Measurements from ENCODE around the gene FOXP4.

The FOXP4 gene

DNA sequence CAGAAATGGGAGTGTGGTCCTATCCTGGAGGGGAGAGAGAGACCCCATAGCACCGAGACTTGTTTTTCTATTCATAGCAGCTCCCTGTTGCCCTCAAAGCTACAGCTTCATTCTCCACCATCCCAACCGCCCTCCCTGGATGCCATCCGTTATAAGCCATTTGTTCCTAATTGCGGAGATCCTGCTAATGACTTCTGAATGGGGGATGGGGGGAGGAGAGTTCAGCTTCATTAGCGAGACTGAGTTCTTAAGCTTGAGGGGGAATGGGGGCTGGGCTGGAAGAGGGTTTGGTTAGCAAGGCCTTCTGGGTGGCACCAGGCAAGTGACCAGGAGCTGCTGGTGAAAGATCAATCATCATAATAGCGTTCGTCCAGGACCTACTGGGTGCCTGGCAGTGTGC is 27.1 kb downstream of the FOXP4 start:
- no peaks in the 10 kb centered on the region for H3K36me3 ChIP-seq (ENCODE audit: insufficient read depth, low read length)
- H3K4me1 ChIP-seq (ENCODE audit: insufficient read depth, low read length): peaks cover 62% of the 10 kb centered on the region
- H3K9me3 ChIP-seq (ENCODE audit: control insufficient read depth, insufficient read depth, low read length): no peaks in the 10 kb centered on the region
- no peak overlapping the region for H3K9ac ChIP-seq (ENCODE audit: low read depth, low read length)

DNA sequence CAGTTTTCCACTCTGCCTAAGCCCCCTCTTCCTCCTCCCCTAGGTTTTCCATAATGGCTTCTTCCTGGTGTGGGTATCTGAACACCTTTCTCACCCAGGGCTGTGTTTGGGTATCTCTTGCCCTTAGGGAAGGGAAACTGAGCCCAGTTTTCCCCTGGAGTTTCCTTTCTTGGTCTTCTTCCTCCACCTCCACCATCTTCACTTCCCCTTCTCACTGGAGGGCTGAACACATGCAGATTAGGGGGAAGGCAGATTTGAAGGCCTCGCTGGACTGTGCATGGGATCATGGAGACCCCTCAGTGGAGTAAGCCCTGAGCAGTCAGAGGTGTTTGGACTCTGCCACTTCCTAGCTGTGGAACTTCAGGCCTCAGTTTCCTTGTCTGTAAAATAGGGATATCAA is 27.8 kb downstream of the FOXP4 start:
- Histone ChIP-seq H3K9me3 (ENCODE audit: control insufficient read depth, insufficient read depth, low read length) (no peaks in the 10 kb centered on the region), H3K4me1 (ENCODE audit: insufficient read depth, low read length) (peaks cover 60% of the 10 kb centered on the region), H3K36me3 (ENCODE audit: insufficient read depth, low read length) (no peaks in the 10 kb centered on the region), H3K9ac (ENCODE audit: low read depth, low read length) (no peak overlapping the region)

- no peaks in the 10 kb centered on the region for H3K36me3 ChIP-seq (ENCODE audit: insufficient read depth, low read length)
- H3K9ac ChIP-seq (ENCODE audit: low read depth, low read length): no peak overlapping the region
- H3K9me3 ChIP-seq (ENCODE audit: control insufficient read depth, insufficient read depth, low read length): no peaks in the 10 kb centered on the region
- H3K4me1 ChIP-seq (ENCODE audit: insufficient read depth, low read length): peaks cover 52% of the 10 kb centered on the region
These were observed 29.4 kb downstream of the FOXP4 start for GRCh38 chr6:41575598-41575997.

- H3K4me1 ChIP-seq (ENCODE audit: insufficient read depth, low read length): peaks cover 42% of the 10 kb centered on the region
These were observed 30.5 kb downstream of the FOXP4 start for GRCh38 chr6:41576667-41577066.

GRCh38 chr6:41577356-41578216 is 31.4 kb downstream of the FOXP4 start:
- peak overlapping the region; percentile 3; the same call in 1 of the 2 replicates for H3K9ac ChIP-seq (ENCODE audit: low read depth, low read length)
- no peaks in the 10 kb centered on the region for H3K9me3 ChIP-seq (ENCODE audit: control insufficient read depth, insufficient read depth, low read length)
- H3K36me3 ChIP-seq (ENCODE audit: insufficient read depth, low read length): no peaks in the 10 kb centered on the region
- peaks cover 34% of the 10 kb centered on the region for H3K4me1 ChIP-seq (ENCODE audit: insufficient read depth, low read length)

More at GRCh38 chr6:41576667-41577066, 30.5 kb downstream of the FOXP4 start:
- H3K36me3 ChIP-seq (ENCODE audit: insufficient read depth, low read length): no peaks in the 10 kb centered on the region
- no peaks in the 10 kb centered on the region for H3K9me3 ChIP-seq (ENCODE audit: control insufficient read depth, insufficient read depth, low read length)
- no peak overlapping the region for H3K9ac ChIP-seq (ENCODE audit: low read depth, low read length)

DNA sequence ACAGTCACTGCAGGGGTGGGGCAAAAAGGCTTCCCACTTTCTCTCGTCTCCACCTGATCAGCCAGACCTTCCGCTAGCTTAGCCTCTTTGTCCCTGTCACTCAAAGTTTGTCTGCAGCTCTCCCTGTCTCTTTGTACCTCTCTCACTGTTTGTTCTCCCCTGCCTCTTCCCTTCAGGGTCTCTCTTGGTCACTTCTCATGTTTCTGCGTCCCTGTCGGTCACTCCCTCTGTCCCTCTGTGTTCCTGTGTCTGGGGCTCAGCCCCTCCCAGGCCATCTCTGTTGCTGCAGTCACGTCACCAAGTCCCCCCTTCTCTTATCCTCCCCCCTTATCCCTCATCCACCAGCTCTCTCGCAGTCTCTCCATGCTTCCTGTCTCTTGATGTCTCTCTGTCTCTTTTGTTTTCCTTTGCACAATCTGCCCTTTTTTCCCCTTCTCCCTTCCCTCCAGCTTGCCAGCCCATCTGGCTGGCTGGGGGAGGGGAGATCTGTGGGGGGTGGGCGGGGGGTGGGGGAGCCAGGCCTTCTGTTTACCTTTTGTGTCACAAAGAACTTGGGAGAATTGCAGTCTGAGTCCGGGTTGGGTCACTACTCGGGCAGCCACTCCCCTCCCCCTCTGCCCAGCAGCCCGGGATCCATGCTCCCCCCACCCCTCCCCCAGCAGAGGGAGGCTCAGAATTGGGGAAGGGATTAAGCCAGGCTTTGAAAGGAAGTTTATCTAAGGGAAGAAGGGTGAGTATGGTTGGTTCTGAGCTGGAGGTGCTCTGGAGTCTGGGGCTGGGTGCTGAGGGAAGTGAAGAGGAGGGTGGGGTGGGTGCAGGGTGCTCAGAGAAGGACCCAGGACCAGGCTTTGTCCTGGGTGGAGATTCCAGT is 32.3 kb downstream of the FOXP4 start:
- Histone ChIP-seq H3K9ac (ENCODE audit: low read depth, low read length) (peak overlapping the region; percentile 5; the same call in 1 of the 2 replicates), H3K36me3 (ENCODE audit: insufficient read depth, low read length) (no peaks in the 10 kb centered on the region), H3K4me1 (ENCODE audit: insufficient read depth, low read length) (peaks cover 27% of the 10 kb centered on the region), H3K9me3 (ENCODE audit: control insufficient read depth, insufficient read depth, low read length) (no peaks in the 10 kb centered on the region)

DNA sequence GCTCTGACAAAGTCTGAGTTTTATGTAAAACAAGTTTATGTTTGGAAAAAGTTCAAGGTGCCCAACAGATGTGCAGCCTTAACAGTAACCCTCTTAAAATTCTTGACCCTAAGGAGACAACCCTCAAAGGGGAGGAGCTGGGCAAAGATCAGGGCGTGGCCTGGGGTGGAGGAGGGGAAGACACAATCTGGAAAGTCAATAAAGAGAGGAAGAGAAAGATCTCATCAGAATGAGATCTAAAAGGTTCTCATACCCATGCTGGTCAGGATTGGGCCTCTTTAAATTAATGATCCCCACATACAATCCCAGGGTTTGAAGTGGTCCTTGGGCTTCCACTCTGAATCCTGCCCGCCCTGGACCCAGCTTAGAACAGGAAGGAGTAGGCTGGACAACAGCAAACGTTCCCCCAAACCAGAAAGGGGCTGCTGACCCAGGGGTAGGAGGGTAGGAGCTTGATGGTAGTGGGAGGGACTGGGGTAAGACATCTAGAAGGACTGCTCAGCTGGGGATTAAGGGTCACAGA is 33.0 kb downstream of the FOXP4 start:
- Histone ChIP-seq H3K4me1 (ENCODE audit: insufficient read depth, low read length) (peaks cover 31% of the 10 kb centered on the region), H3K9ac (ENCODE audit: low read depth, low read length) (peak overlapping the region; percentile 5; the same call in 1 of the 2 replicates), H3K36me3 (ENCODE audit: insufficient read depth, low read length) (no peaks in the 10 kb centered on the region), H3K9me3 (ENCODE audit: control insufficient read depth, insufficient read depth, low read length) (no peaks in the 10 kb centered on the region)

- Histone ChIP-seq H3K9me3 (ENCODE audit: control insufficient read depth, insufficient read depth, low read length) (no peaks in the 10 kb centered on the region), H3K4me1 (ENCODE audit: insufficient read depth, low read length) (peaks cover 39% of the 10 kb centered on the region), H3K9ac (ENCODE audit: low read depth, low read length) (no peak overlapping the region), H3K36me3 (ENCODE audit: insufficient read depth, low read length) (no peaks in the 10 kb centered on the region)
These were observed 34.5 kb downstream of the FOXP4 start for GRCh38 chr6:41580690-41581089.

DNA sequence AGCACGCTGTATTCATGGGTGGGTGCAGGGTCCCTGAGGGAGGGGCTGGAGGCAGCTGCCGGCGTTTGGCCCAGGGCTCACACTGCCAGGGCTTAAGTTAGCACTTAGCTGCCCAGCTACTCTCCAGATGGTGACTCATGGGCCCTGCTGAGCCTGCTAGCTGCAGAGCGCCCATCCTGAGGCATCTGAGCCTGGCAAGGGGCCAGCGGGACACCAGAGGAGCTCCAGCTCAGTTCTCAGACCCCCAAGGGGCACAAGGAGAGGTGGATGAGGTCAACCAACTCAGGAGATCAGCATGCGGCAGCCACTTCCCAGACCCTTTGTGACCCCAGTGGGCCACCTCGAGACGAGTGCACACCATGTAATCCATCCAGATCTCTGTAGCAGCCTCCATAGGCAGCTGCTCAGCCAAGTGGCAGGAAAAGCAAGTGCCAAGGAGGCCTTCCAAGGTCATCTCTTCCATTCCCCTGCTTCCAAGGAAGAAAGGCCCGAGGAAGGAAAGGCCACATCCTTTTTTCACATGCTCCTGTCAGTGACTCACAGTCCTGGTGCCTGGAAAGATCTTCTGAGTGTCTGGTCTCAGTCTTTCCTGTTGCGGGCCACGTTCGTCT is 35.3 kb downstream of the FOXP4 start:
- Histone ChIP-seq H3K9ac (ENCODE audit: low read depth, low read length) (no peak overlapping the region), H3K9me3 (ENCODE audit: control insufficient read depth, insufficient read depth, low read length) (no peaks in the 10 kb centered on the region), H3K36me3 (ENCODE audit: insufficient read depth, low read length) (no peaks in the 10 kb centered on the region), H3K4me1 (ENCODE audit: insufficient read depth, low read length) (peaks cover 32% of the 10 kb centered on the region)

DNA sequence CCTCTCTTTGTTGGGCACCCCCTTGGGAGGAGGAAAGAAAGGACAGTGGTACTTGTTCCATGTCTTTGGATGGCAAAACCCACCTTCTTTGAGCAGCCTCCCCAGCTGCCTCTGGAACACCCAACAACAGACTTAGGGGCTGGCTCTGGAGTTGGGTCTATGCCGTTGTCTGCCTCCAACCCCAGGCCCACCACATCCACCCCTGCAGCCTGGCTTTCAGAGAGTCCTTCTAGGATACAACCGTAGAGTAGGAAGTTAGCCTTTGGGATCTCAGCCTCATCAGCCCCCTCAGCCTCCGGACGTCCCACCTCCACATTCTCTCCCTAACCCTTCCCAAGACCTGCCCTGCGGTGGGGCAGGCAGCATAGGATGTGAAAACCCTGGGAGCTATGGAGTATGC is 36.4 kb downstream of the FOXP4 start:
- Histone ChIP-seq H3K9ac (ENCODE audit: low read depth, low read length) (no peak overlapping the region), H3K36me3 (ENCODE audit: insufficient read depth, low read length) (no peaks in the 10 kb centered on the region), H3K9me3 (ENCODE audit: control insufficient read depth, insufficient read depth, low read length) (no peaks in the 10 kb centered on the region), H3K4me1 (ENCODE audit: insufficient read depth, low read length) (peaks cover 30% of the 10 kb centered on the region)

DNA sequence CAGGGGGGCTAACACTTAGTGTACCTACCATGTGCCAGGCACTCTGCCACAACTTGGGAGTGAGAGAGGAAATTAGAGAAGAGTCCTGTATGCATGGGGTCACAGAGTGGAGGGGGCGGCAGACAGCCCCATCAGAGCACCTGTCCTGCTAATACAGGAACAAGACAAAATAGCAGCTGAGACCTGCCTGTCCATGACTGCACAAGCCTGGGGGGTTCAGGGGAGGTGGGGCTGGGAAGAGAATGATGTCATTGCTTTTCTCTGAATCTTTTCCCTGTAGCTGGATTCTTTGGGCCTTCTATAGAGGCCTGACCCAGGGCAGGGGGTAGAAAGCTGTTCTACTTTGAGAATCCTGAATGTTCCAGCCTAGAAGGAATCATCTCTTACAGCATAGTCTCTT is 37.4 kb downstream of the FOXP4 start:
- no peaks in the 10 kb centered on the region for H3K9me3 ChIP-seq (ENCODE audit: control insufficient read depth, insufficient read depth, low read length)
- peaks cover 22% of the 10 kb centered on the region for H3K4me1 ChIP-seq (ENCODE audit: insufficient read depth, low read length)
- H3K36me3 ChIP-seq (ENCODE audit: insufficient read depth, low read length): no peaks in the 10 kb centered on the region
- H3K9ac ChIP-seq (ENCODE audit: low read depth, low read length): no peak overlapping the region

- H3K9ac ChIP-seq (ENCODE audit: low read depth, low read length): no peak overlapping the region
- H3K36me3 ChIP-seq (ENCODE audit: insufficient read depth, low read length): no peaks in the 10 kb centered on the region
- no peaks in the 10 kb centered on the region for H3K9me3 ChIP-seq (ENCODE audit: control insufficient read depth, insufficient read depth, low read length)
- H3K4me1 ChIP-seq (ENCODE audit: insufficient read depth, low read length): peaks cover 18% of the 10 kb centered on the region
These were observed 38.0 kb downstream of the FOXP4 start for GRCh38 chr6:41584205-41584604.

DNA sequence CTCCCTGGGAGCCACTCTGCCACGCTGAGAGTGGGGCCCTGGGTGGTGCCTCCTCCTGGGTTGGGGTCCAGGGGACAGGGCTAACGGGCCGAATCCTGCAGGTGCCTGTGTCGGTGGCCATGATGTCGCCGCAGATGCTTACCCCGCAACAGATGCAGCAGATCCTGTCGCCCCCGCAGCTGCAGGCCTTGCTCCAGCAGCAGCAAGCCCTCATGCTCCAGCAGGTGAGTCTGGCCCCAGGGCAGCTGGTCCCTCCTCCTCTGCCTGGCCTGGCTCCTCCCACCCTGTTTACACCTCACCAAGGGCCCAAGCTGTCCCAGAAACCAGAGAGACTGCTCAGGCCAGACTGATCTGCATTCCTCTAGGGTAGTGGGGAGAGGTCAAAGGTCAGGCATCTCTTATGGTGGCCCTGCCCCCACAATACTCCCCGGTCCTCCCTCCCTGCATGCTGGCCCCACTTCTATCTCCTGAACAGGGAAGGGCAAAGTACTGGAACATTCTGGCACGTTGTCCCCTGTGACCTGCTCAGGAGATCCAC is 38.6 kb downstream of the FOXP4 start:
- peaks cover 13% of the 10 kb centered on the region for H3K4me1 ChIP-seq (ENCODE audit: insufficient read depth, low read length)
- no peaks in the 10 kb centered on the region for H3K9me3 ChIP-seq (ENCODE audit: control insufficient read depth, insufficient read depth, low read length)
- no peaks in the 10 kb centered on the region for H3K36me3 ChIP-seq (ENCODE audit: insufficient read depth, low read length)
- H3K9ac ChIP-seq (ENCODE audit: low read depth, low read length): no peak overlapping the region

DNA sequence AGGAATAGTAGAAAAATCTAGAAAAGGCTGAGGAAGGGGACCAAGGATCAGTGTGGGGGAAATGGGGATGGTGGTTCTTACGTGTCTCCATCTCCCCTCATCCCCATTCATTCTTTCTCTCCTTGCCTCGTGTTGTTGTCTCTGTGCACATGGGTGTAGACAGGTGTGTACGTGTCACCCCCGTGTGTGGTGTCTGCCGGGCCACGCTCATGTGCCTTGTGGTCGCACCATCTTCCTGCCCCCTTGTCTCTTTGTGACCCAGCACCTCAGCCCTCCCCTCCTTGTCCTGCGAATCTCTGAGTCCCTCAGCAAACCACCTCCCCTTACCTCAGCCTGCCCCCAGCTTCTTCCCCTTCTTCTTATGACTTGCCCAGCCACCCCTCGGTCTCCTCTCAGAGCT is 39.4 kb downstream of the FOXP4 start:
- H3K9ac ChIP-seq (ENCODE audit: low read depth, low read length): no peak overlapping the region
- no peaks in the 10 kb centered on the region for H3K36me3 ChIP-seq (ENCODE audit: insufficient read depth, low read length)
- peaks cover 13% of the 10 kb centered on the region for H3K4me1 ChIP-seq (ENCODE audit: insufficient read depth, low read length)
- H3K9me3 ChIP-seq (ENCODE audit: control insufficient read depth, insufficient read depth, low read length): no peaks in the 10 kb centered on the region
